ENCODE results near the gene IRF7. TPM values are rescaled to one million over a fixed set of nuclear protein-coding genes. Genes with fewer than 3 reads are reported as not detected.
"Not testable (repeated sequence)": the region's sequence is repeated elsewhere in the genome, so short reads cannot be mapped to it uniquely, and the experiment has no call there.

IRF7 gene
- total and polyA plus RNA-seq, 4 donors: 15.7 to 62.4 (median 37.0) TPM

- Histone ChIP-seq H3K9me3 (ENCODE audit: control insufficient read depth in 4 of 4, low read length in 3 of 4) (no peaks in the 10 kb centered on the region), H3K36me3 (ENCODE audit: control insufficient read depth in 4 of 4, insufficient read depth in 3 of 4, low read depth in 1 of 4, low read length in 3 of 4) (peaks cover 0 to 2% (median 2%) of the 10 kb centered on the region in 4 donors), H3K27me3 (ENCODE audit: control insufficient read depth in 4 of 4, insufficient read depth in 4 of 4, low read length in 3 of 4) (no peaks in the 10 kb centered on the region), H3K4me1 (ENCODE audit: control insufficient read depth in 4 of 4, insufficient read depth in 4 of 4, low read length in 3 of 4) (peaks cover 4 to 28% (median 19%) of the 10 kb centered on the region in 4 donors), H3K4me3 (ENCODE audit: low read depth in 1 of 3, low read length in 3 of 3) (no peak overlapping the region), H3K9ac (ENCODE audit: low read depth in 1 of 2, low read length in 2 of 2) (no peak overlapping the region), H3K27ac (ENCODE audit: low read depth in 1 of 2, low read length in 2 of 2) (no peak overlapping the region)
- TF ChIP-seq TAF1 (conservative IDR thresholded peaks at IDR 0.05): no peak
- no peak for TF ChIP-seq FOXA2 (IDR thresholded peaks at IDR 0.05)
- no peak for TF ChIP-seq HNF4A (conservative IDR thresholded peaks at IDR 0.05)
- TF ChIP-seq HNF4G (IDR thresholded peaks at IDR 0.05): no peak
- TF ChIP-seq ATF3 (IDR thresholded peaks at IDR 0.05): no peak
- no peak for TF ChIP-seq YY1 (IDR thresholded peaks at IDR 0.05)
- no peak for TF ChIP-seq RAD21 (IDR thresholded peaks at IDR 0.05)
- no peak for TF ChIP-seq REST (IDR thresholded peaks at IDR 0.05)
- no peak for TF ChIP-seq FOXA1 (IDR thresholded peaks at IDR 0.05)
- TF ChIP-seq SP1 (IDR thresholded peaks at IDR 0.05): no peak
- no peak for TF ChIP-seq NR2F2 (IDR thresholded peaks at IDR 0.05)
- TF ChIP-seq EGR1 (IDR thresholded peaks at IDR 0.05; ENCODE audit: low read depth in 2 of 2): no peak
- no peak for TF ChIP-seq MAX (IDR thresholded peaks at IDR 0.05)
- TF ChIP-seq GABPA (IDR thresholded peaks at IDR 0.05 in 1 of 2, conservative IDR thresholded peaks at IDR 0.05 in 1 of 2): no peak
- TF ChIP-seq RXRA (IDR thresholded peaks at IDR 0.05): no peak
- no peak for DNase-seq (ENCODE audit: low spot score)
- 96% methylated on average over 10 of the region's 10 CpGs for WGBS
Observed at GRCh38 chr11:650482-650881, 34.7 kb upstream of the IRF7 start.

- not testable (repeated sequence) for H3K4me3 ChIP-seq (ENCODE audit: low read depth in 1 of 3, low read length in 3 of 3); DNase-seq (ENCODE audit: low spot score); H3K27me3 ChIP-seq (ENCODE audit: control insufficient read depth in 4 of 4, insufficient read depth in 4 of 4, low read length in 3 of 4); H3K36me3 ChIP-seq (ENCODE audit: control insufficient read depth in 4 of 4, insufficient read depth in 3 of 4, low read depth in 1 of 4, low read length in 3 of 4); H3K9ac ChIP-seq (ENCODE audit: low read depth in 1 of 2, low read length in 2 of 2); H3K9me3 ChIP-seq (ENCODE audit: control insufficient read depth in 4 of 4, low read length in 3 of 4); H3K4me1 ChIP-seq (ENCODE audit: control insufficient read depth in 4 of 4, insufficient read depth in 4 of 4, low read length in 3 of 4)
- WGBS: 43% methylated on average over 10 of the region's 14 CpGs
- TF ChIP-seq ATF3 (IDR thresholded peaks at IDR 0.05): peak; percentile 80
- TF ChIP-seq SP1 (IDR thresholded peaks at IDR 0.05): peak; percentile 79
- TF ChIP-seq HNF4A (conservative IDR thresholded peaks at IDR 0.05): peak; percentile 88 to 94
- TF ChIP-seq RAD21 (IDR thresholded peaks at IDR 0.05): peak; percentile 23 to 30
- TF ChIP-seq JUND (IDR thresholded peaks at IDR 0.05): peak in 1 of 2 donors; percentile 87
- peak; percentile 39 for TF ChIP-seq YY1 (IDR thresholded peaks at IDR 0.05)
- TF ChIP-seq ZBTB33 (IDR thresholded peaks at IDR 0.05): peak; percentile 79
- TF ChIP-seq NR2F2 (IDR thresholded peaks at IDR 0.05): peak; percentile 56
- TF ChIP-seq MAX (IDR thresholded peaks at IDR 0.05): peak; percentile 92
- TF ChIP-seq REST (IDR thresholded peaks at IDR 0.05): peak; percentile 41
- TF ChIP-seq RXRA (IDR thresholded peaks at IDR 0.05): peak; percentile 80 to 95
- peak; percentile 95 to 96 for TF ChIP-seq EGR1 (IDR thresholded peaks at IDR 0.05; ENCODE audit: low read depth in 2 of 2)
- TF ChIP-seq GABPA (IDR thresholded peaks at IDR 0.05 in 1 of 2, conservative IDR thresholded peaks at IDR 0.05 in 1 of 2): peak in 1 of 2 donors; percentile 18
- TF ChIP-seq FOXA1 (IDR thresholded peaks at IDR 0.05): peak; percentile 42
- H3K27ac ChIP-seq (ENCODE audit: low read depth in 1 of 2, low read length in 2 of 2): peak overlapping the region; percentile 64 to 77
Observed at GRCh38 chr11:647672-648158, 32.0 kb upstream of the IRF7 start.

All from liver (tissue), 9 donors.